IPS DF 4.7 (cell line): ENCODE data around the gene SLC46A2.

Experiments used
- DNase-seq: peaks from one replicate; pipeline ENCODE4 v3.0.0-alpha.2; 2013; ENCODE audit warnings: low spot score; ENCODE audit errors: extremely low read depth

SLC46A2 gene

GRCh38 chr9:112831281-112831851, 59.3 kb downstream of the SLC46A2 start:
- no peak for DNase-seq
